MCF 10A (cell line): Measurements from ENCODE around the gene P2RY14. TPM values are rescaled to one million over a fixed set of nuclear protein-coding genes. Genes with fewer than 3 reads are reported as not detected.

Experiments used
- BruUV-seq: library from RNA; stranded (reverse); fragments of 400-500 nt; replicated peaks from 2 replicates; lab custom pipeline; 2021; lab: Mats Ljungman, UMichigan
- CTCF ChIA-PET: fragments of 300-600 bp; sonication (Branson Sonifier 250); formaldehyde crosslinking; extraction: SDS; loops from one replicate; lab custom pipeline; 2021; ENCODE audit warnings: antibody characterized with exemption, inconsistent platforms; lab: Yijun Ruan, JAX
- POLR2A ChIA-PET: fragments of 300-600, 350-650 bp; sonication (Branson Sonifier 250); formaldehyde crosslinking; extraction: SDS; loops from one replicate; lab custom pipeline; 2020; ENCODE audit warnings: antibody characterized with exemption, inconsistent platforms; lab: Yijun Ruan, JAX
- DNase-seq: peaks from one replicate; pipeline ENCODE4 v3.0.0-alpha.2; 2018; ENCODE audit not compliant: unreplicated experiment
- H3K27ac Mint-ChIP-seq: one replicate; pipeline ENCODE4 v1.8.0; 2022; ENCODE audit warnings: mild to moderate bottlenecking, low read depth, mixed read lengths; ENCODE audit not compliant: unreplicated experiment
- H3K27me3 Mint-ChIP-seq: one replicate; pipeline ENCODE4 v1.8.0; 2022; ENCODE audit warnings: mixed read lengths; ENCODE audit not compliant: insufficient read depth, unreplicated experiment
- H3K36me3 Mint-ChIP-seq: one replicate; pipeline ENCODE4 v1.8.0; 2022; ENCODE audit warnings: mild to moderate bottlenecking, moderate library complexity, mixed read lengths; ENCODE audit not compliant: insufficient read depth, unreplicated experiment
- H3K4me1 Mint-ChIP-seq: one replicate; pipeline ENCODE4 v1.8.0; 2022; ENCODE audit warnings: mixed read lengths; ENCODE audit not compliant: insufficient read depth, unreplicated experiment
- H3K4me3 Mint-ChIP-seq: one replicate; pipeline ENCODE4 v1.8.0; 2022; ENCODE audit warnings: mild to moderate bottlenecking, moderate library complexity, mixed read lengths; ENCODE audit not compliant: unreplicated experiment
- H3K9me3 Mint-ChIP-seq: one replicate; pipeline ENCODE4 v1.8.0; 2022; ENCODE audit warnings: mixed read lengths; ENCODE audit not compliant: unreplicated experiment
- intact Hi-C: fragments of 100-400 bp; cut with micrococcal nuclease; formaldehyde crosslinking; loops from 2 replicates; pipeline ENCODE4 v1.14.1; 2022
- total RNA-seq: library from RNA; stranded (reverse); gene quantifications from 2 replicates; pipeline ENCODE4 v1.2.3, GENCODE V29; 2022
- TF ChIP-seq, protein P1 (sequence below): fragments of 200-600 bp; IDR thresholded peaks from one replicate; pipeline ENCODE4 v1.8.0; 2022; ENCODE audit warnings: antibody characterized with exemption, mild to moderate bottlenecking; ENCODE audit not compliant: unreplicated experiment

Gene P2RY14
- total RNA-seq, 1 experiment from 2014 or later = not detected

GRCh38 chr3:151314137-151314536 is 35.8 kb upstream of the P2RY14 start:
- H3K4me1 Mint-ChIP-seq = peaks cover 28% of the 10 kb centered on the region
- H3K9me3 Mint-ChIP-seq = no peaks in the 10 kb centered on the region
- peak overlapping the region; percentile 80 for H3K4me3 Mint-ChIP-seq
- peaks cover 40% of the 10 kb centered on the region for H3K36me3 Mint-ChIP-seq
- no peaks in the 10 kb centered on the region for H3K27me3 Mint-ChIP-seq
- POLR2A ChIA-PET = interaction anchor here (0.6 to 7.2 kb wide), 8 partner anchors 7 to 768 kb away, joined by 3 to 341 read pairs (median 4); partner anchors contain the start of gene SERP1
- no peak for DNase-seq
- CTCF ChIA-PET = interaction anchor here (0.6 to 4.6 kb wide), 5 partner anchors 9 to 94 kb away, joined by 4 to 29 read pairs (median 6); no protein-coding TSS in a partner anchor
- TF ChIP-seq, protein P1, sequence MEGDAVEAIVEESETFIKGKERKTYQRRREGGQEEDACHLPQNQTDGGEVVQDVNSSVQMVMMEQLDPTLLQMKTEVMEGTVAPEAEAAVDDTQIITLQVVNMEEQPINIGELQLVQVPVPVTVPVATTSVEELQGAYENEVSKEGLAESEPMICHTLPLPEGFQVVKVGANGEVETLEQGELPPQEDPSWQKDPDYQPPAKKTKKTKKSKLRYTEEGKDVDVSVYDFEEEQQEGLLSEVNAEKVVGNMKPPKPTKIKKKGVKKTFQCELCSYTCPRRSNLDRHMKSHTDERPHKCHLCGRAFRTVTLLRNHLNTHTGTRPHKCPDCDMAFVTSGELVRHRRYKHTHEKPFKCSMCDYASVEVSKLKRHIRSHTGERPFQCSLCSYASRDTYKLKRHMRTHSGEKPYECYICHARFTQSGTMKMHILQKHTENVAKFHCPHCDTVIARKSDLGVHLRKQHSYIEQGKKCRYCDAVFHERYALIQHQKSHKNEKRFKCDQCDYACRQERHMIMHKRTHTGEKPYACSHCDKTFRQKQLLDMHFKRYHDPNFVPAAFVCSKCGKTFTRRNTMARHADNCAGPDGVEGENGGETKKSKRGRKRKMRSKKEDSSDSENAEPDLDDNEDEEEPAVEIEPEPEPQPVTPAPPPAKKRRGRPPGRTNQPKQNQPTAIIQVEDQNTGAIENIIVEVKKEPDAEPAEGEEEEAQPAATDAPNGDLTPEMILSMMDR = no peak
- no TSS peak for BruUV-seq
- intact Hi-C loops = no loop called here
- peak overlapping the region; percentile 94 for H3K27ac Mint-ChIP-seq

DNA sequence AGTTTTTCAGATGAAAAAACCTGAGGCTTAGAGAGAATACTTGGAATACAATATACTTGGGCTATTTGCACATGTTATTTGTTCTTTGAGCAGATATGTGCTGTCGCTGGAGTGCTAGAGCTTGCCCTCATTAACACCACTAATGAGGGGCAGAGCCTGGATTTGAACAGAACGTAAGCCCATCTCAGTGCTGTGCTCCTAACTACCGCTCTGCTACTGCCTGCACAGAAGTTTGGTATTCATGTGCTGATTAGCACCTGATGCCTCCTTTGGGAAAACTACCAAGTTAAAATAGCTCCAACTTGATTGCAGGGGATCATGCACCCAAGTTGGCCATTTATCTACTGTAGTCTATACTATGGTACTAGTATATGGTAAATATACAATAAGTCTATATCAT is 34.6 kb upstream of the P2RY14 start:
- no TSS peak for BruUV-seq
- H3K4me3 Mint-ChIP-seq = no peak overlapping the region
- H3K27me3 Mint-ChIP-seq = no peaks in the 10 kb centered on the region
- intact Hi-C loops = no loop called here
- ChIA-PET POLR2A (interaction anchor here (0.5 to 7.2 kb wide), 6 partner anchors 6 to 840 kb away, joined by 3 to 341 read pairs (median 4); partner anchors contain the start of gene P2RY13), CTCF (interaction anchor here (0.6 to 4.6 kb wide), 6 partner anchors 8 to 145 kb away, joined by 3 to 29 read pairs (median 5); no protein-coding TSS in a partner anchor)
- H3K4me1 Mint-ChIP-seq = peaks cover 32% of the 10 kb centered on the region
- TF ChIP-seq, protein P1 = no peak
- DNase-seq = no peak
- no peak overlapping the region for H3K27ac Mint-ChIP-seq
- H3K9me3 Mint-ChIP-seq = no peaks in the 10 kb centered on the region
- peaks cover 49% of the 10 kb centered on the region for H3K36me3 Mint-ChIP-seq

DNA sequence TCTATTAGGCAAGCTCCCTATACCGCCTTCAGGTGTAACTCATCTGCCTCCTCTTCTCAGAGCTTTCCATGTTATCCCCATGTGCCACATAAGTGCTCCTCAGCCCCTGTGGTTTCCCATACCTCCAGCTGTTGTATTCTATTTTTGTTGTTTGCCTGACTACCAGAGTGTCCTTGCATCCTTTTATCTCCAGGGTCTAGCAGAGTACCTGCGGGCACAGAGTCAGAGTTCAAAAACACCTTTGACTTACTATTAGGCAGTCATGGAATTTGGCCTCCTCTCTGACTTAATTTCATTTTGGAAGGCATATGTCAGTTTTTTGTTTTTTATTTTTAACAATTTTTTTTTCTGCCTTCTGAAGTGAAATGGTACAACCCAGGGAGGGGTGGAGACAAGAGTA is 31.2 kb upstream of the P2RY14 start:
- TF ChIP-seq, protein P1 = no peak
- CTCF ChIA-PET = interaction anchor here (0.5 to 1.0 kb wide), 5 partner anchors 17 to 549 kb away, joined by 3 to 5 read pairs (median 4); partner anchors contain the start of gene P2RY13

DNA sequence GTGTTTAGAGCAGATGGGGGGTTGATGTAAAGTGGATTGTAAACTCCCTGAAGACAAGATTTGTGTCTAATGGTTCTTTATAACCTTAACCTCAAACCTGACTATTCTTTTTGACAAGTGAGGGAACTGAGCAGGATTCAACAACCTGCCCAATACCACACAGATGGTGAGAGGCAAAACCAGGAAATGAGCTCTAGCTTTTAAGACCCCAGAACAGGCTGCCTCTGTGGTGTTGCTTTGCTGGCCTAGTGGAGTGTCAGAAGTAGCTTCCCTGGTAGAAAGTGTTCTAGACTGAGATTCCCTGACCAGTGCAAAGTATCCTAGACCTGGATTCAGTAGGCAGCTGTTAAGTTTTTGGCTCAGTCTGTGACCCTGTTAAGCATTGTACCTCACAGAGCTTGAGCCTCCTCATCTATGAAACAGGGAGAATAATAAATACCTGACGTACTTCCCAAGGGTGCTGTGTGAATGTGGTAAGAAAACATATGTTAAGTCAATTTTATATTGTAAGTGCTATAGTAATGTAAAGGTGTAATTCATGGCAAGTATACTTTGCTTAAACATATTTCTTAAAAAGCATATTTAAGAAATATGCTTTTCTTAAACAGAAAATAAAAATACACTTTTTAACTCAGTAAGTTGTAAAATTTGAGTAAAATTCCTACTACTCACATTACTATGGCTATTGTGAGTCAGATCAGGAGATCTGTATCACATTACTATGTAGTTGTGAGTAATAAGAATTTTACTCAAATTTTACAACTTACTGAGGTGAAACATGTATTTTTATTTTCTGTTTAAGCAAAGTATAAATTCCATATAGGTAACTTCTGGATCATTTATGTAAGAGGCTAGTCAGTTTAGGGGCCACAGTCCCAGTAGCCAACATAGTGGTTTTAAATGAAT is 29.5 kb upstream of the P2RY14 start:
- peaks cover 75% of the 10 kb centered on the region for H3K4me1 Mint-ChIP-seq
- CTCF ChIA-PET = interaction anchor here (0.5 to 5.6 kb wide), 7 partner anchors 6 to 1924 kb away, joined by 3 to 65 read pairs (median 4); partner anchors contain the start of genes GPR87 and P2RY13

More for the DNA sequence above, 31.2 kb upstream of the P2RY14 start:
- intact Hi-C loops = no loop called here
- no peak for DNase-seq
- BruUV-seq = no TSS peak
- peak overlapping the region; percentile 42 for H3K4me3 Mint-ChIP-seq
- peak overlapping the region; percentile 49 for H3K27ac Mint-ChIP-seq
- POLR2A ChIA-PET = interaction anchor here (1.8 to 8.0 kb wide), 2 partner anchors 6 to 11 kb away, joined by 5 to 341 read pairs; partner anchors contain the start of gene GPR87
- no peaks in the 10 kb centered on the region for H3K9me3 Mint-ChIP-seq
- no peaks in the 10 kb centered on the region for H3K27me3 Mint-ChIP-seq
- peaks cover 60% of the 10 kb centered on the region for H3K4me1 Mint-ChIP-seq
- H3K36me3 Mint-ChIP-seq = peaks cover 61% of the 10 kb centered on the region

More for the DNA sequence above, 29.5 kb upstream of the P2RY14 start:
- H3K9me3 Mint-ChIP-seq = no peaks in the 10 kb centered on the region
- intact Hi-C loops = no loop called here
- no TSS peak for BruUV-seq
- DNase-seq = no peak
- H3K27me3 Mint-ChIP-seq = no peaks in the 10 kb centered on the region
- H3K4me3 Mint-ChIP-seq = peak overlapping the region; percentile 60
- H3K36me3 Mint-ChIP-seq = peaks cover 58% of the 10 kb centered on the region
- TF ChIP-seq, protein P1 = no peak
- POLR2A ChIA-PET = interaction anchor here (1.7 to 8.0 kb wide), 3 partner anchors 8 to 47 kb away, joined by 3 to 341 read pairs (median 66); partner anchors contain the start of gene GPR87
- peak overlapping the region; percentile 79 for H3K27ac Mint-ChIP-seq
